IPS-18a (cell line): Measurements from ENCODE around the gene PLXND1.
"Not testable (repeated sequence)": the region's sequence is repeated elsewhere in the genome, so short reads cannot be mapped to it uniquely, and the experiment has no call there.

Experiments
- H3K27ac ChIP-seq: one replicate; pipeline ENCODE4 v1.5.1; 2013; ENCODE audit warnings: low read length
- H3K27me3 ChIP-seq: one replicate; pipeline ENCODE4 v1.6.1; 2013; ENCODE audit warnings: mild to moderate bottlenecking, low read length; ENCODE audit not compliant: control insufficient read depth, insufficient read depth
- H3K36me3 ChIP-seq: one replicate; pipeline ENCODE4 v1.6.1; 2013; ENCODE audit warnings: low read depth, low read length; ENCODE audit not compliant: control insufficient read depth
- H3K4me1 ChIP-seq: one replicate; pipeline ENCODE4 v1.6.1; 2013; ENCODE audit warnings: low read depth, low read length; ENCODE audit not compliant: control insufficient read depth
- H3K4me3 ChIP-seq: one replicate; pipeline ENCODE4 v1.5.1; 2013; ENCODE audit warnings: low read length
- H3K9ac ChIP-seq: one replicate; pipeline ENCODE4 v1.6.1; 2013; ENCODE audit warnings: mild to moderate bottlenecking, low read length, moderate library complexity
- H3K9me3 ChIP-seq: one replicate; pipeline ENCODE4 v1.6.1; 2013; ENCODE audit warnings: low read depth, low read length; ENCODE audit not compliant: control insufficient read depth

PLXND1 gene

DNA sequence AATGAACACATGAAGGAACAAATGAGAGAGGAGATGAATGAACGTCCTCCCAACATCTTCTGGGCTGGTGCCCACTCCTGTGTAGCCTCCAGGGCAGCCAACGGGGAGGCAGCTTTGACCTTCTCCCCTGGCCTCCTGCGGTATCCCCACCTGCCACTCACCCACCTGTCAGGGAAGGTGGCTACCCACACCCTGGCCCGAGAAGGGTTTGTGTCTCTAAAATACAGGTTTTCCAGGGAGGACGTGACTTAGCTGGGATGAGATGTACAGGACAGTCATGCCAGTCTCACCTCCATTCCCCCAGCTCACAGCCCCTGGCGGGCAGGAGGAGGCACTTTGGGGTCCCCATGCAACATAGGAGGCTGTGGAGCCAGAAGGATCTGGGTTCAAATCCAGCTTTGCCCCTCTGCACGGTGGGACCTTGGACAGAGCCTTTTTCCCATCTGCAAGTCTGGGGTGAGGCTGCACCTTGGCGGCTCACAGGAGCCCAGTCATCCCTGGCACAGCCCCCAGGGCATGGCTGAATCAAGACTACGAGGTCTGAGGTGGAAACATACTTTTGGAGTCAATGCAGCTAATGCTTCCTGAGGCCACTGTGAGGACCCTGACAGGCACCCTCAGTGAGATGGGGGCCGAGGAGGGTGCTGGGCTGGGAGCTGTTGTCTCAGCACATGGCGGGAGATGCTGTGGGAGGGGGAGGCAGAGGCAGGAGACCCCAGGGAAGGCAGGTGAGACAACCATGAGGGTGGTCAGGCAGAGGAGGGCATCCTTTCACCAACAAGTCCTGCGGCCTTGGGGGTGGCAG lies 11.1 kb upstream of the PLXND1 start:
- Histone ChIP-seq H3K4me1 (no peaks in the 10 kb centered on the region), H3K36me3 (no peaks in the 10 kb centered on the region), H3K27me3 (no peaks in the 10 kb centered on the region), H3K9me3 (no peaks in the 10 kb centered on the region), H3K4me3 (no peak overlapping the region), H3K27ac (no peak overlapping the region), H3K9ac (no peak overlapping the region)

GRCh38 chr3:129616713-129617112 lies 10.2 kb upstream of the PLXND1 start:
- peaks cover 5% of the 10 kb centered on the region for H3K4me1 ChIP-seq
- H3K9ac ChIP-seq = no peak overlapping the region
- H3K27me3 ChIP-seq = no peaks in the 10 kb centered on the region
- H3K9me3 ChIP-seq = no peaks in the 10 kb centered on the region
- H3K27ac ChIP-seq = no peak overlapping the region
- no peak overlapping the region for H3K4me3 ChIP-seq
- no peaks in the 10 kb centered on the region for H3K36me3 ChIP-seq

DNA sequence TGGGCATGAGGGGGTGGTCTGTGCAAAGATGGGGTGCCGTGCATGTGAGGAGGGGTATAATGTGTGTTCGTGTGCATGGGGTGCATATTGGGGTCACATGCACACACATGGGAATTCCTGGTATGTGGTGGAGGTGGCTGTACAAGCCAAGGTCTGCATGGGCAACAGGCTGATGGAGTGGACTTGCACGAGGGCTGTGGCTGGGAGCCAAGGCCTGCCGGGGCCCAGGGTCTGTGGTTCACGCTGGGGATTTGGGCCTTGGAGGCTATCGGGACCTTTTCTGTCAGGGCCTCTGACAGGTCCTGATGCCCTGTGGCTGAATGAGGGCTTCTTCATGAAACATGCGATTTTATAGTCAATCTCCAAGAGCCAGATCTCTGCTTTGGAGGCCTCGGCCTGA lies 9.8 kb upstream of the PLXND1 start:
- Histone ChIP-seq H3K4me3 (no peak overlapping the region), H3K27ac (no peak overlapping the region), H3K36me3 (no peaks in the 10 kb centered on the region), H3K9me3 (no peaks in the 10 kb centered on the region), H3K9ac (no peak overlapping the region), H3K4me1 (peaks cover 5% of the 10 kb centered on the region), H3K27me3 (no peaks in the 10 kb centered on the region)

GRCh38 chr3:129615751-129616281 lies 9.3 kb upstream of the PLXND1 start:
- H3K9ac ChIP-seq = no peak overlapping the region

DNA sequence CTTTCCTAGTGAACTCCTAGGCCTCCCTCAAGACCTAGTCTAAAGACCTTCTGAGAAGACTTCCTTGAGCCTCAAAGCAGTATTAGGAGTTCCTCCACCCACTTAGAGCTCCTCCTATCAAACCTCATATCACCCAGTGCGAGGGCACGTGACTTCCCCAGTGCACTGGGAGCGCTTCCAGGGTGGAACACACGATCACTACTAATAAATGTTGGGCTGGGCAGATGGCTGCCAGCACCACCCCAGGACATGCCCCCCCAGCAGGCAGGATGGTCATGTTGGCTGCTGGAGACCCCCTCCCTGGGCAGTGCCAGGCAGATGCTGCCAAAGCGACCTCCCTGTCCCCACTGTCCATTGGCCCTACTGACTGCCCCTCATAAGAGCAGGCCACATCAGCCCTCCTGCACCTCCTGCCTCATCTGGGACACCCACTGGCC lies 8.5 kb upstream of the PLXND1 start:
- no peaks in the 10 kb centered on the region for H3K9me3 ChIP-seq
- H3K36me3 ChIP-seq = no peaks in the 10 kb centered on the region
- H3K4me1 ChIP-seq = peaks cover 5% of the 10 kb centered on the region
- no peak overlapping the region for H3K9ac ChIP-seq
- H3K27me3 ChIP-seq = no peaks in the 10 kb centered on the region
- H3K4me3 ChIP-seq = no peak overlapping the region
- H3K27ac ChIP-seq = no peak overlapping the region

More at GRCh38 chr3:129615751-129616281, 9.3 kb upstream of the PLXND1 start:
- Histone ChIP-seq H3K36me3 (no peaks in the 10 kb centered on the region), H3K4me1 (peaks cover 5% of the 10 kb centered on the region), H3K27me3 (no peaks in the 10 kb centered on the region), H3K4me3 (no peak overlapping the region), H3K9me3 (no peaks in the 10 kb centered on the region), H3K27ac (no peak overlapping the region)

- H3K27ac ChIP-seq = no peak overlapping the region
- H3K9me3 ChIP-seq = no peaks in the 10 kb centered on the region
- no peaks in the 10 kb centered on the region for H3K36me3 ChIP-seq
- H3K9ac ChIP-seq = no peak overlapping the region
- no peaks in the 10 kb centered on the region for H3K27me3 ChIP-seq
- peaks cover 5% of the 10 kb centered on the region for H3K4me1 ChIP-seq
- H3K4me3 ChIP-seq = no peak overlapping the region
Observed at GRCh38 chr3:129614435-129614834, 8.0 kb upstream of the PLXND1 start.

DNA sequence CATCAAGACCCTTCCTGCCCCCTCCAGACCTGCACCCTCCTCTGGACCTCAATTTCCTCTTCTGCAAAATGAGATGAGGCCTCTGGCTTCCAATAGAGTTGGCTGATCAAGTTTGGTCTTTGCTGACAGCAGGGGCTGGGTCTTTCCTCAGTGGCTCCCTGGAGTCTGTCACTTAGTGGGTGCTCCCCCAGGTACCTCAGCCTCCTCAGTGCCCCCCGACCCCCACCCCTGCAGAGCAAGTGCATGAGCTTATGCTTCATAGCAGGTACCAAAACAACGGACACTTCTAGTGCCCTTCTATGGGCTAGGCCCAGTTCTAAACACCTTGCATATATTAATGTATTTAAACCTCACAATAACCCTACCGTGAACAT lies 6.9 kb upstream of the PLXND1 start:
- Histone ChIP-seq H3K27me3 (peaks cover 3% of the 10 kb centered on the region), H3K4me3 (no peak overlapping the region), H3K36me3 (no peaks in the 10 kb centered on the region), H3K9ac (no peak overlapping the region), H3K9me3 (no peaks in the 10 kb centered on the region), H3K4me1 (peaks cover 9% of the 10 kb centered on the region), H3K27ac (no peak overlapping the region)

GRCh38 chr3:129612534-129613366 lies 6.3 kb upstream of the PLXND1 start:
- Histone ChIP-seq H3K36me3 (no peaks in the 10 kb centered on the region), H3K4me1 (peaks cover 9% of the 10 kb centered on the region), H3K9me3 (no peaks in the 10 kb centered on the region), H3K9ac (no peak overlapping the region), H3K27ac (no peak overlapping the region), H3K4me3 (no peak overlapping the region), H3K27me3 (peaks cover 10% of the 10 kb centered on the region)

GRCh38 chr3:129611812-129612533 lies 5.5 kb upstream of the PLXND1 start:
- Histone ChIP-seq H3K4me3 (no peak overlapping the region), H3K9me3 (no peaks in the 10 kb centered on the region), H3K27ac (no peak overlapping the region), H3K4me1 (peaks cover 13% of the 10 kb centered on the region), H3K36me3 (no peaks in the 10 kb centered on the region), H3K27me3 (peaks cover 17% of the 10 kb centered on the region), H3K9ac (no peak overlapping the region)

GRCh38 chr3:129611446-129611800 lies 4.9 kb upstream of the PLXND1 start:
- no peak overlapping the region for H3K27ac ChIP-seq
- H3K4me1 ChIP-seq = peaks cover 13% of the 10 kb centered on the region
- H3K36me3 ChIP-seq = no peaks in the 10 kb centered on the region
- H3K4me3 ChIP-seq = no peak overlapping the region
- no peak overlapping the region for H3K9ac ChIP-seq
- H3K27me3 ChIP-seq = peaks cover 18% of the 10 kb centered on the region
- no peaks in the 10 kb centered on the region for H3K9me3 ChIP-seq

DNA sequence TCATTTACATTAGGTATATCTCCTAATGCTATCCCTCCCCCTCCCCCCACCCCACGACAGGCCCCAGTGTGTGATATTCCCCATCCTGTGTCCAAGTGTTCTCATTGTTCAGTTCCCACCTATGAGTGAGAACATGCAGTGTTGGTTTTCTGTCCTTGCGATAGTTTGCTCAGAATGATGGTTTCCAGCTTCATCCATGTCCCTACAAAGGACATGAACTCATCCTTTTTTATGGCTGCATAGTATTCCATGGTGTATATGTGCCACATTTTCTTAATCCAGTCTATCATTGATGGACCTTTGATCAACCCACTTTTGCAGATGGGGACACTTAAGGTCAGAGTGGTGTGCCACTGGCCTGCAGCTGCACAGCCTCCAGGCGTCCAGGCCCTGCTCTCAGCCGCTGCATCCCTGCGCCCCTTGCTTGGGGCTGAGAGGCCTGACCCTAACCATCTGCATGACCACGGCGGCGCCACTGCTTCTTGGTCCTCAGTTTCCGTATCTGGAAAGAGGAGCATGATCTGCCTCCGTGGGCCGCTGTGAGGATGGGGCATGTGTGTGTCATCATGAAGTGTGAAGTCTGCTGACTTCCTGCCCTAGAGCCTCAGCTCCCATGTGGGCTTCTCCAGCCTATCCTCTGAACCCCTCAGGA lies 4.4 kb upstream of the PLXND1 start:
- not testable (repeated sequence) for H3K9me3 ChIP-seq, H3K4me3 ChIP-seq, H3K36me3 ChIP-seq, H3K9ac ChIP-seq, H3K27ac ChIP-seq
- Histone ChIP-seq H3K27me3 (peaks cover 22% of the 10 kb centered on the region), H3K4me1 (peaks cover 13% of the 10 kb centered on the region)
